Thymus (tissue), 11 donors: ENCODE data around the gene TMEM52B. TPM values are rescaled to one million over a fixed set of nuclear protein-coding genes. Genes with fewer than 3 reads are reported as not detected.

Experiments
- DNase-seq, 9 donors: peaks; one replicate each; pipeline ENCODE4 v3.0.0-alpha.2; 2013; ENCODE audit warnings: low spot score in 9 of 9, low read depth in 6 of 9, missing footprints in 1 of 9
- H3K27ac ChIP-seq, 2 donors: one replicate each; pipeline ENCODE4 v1.5.1; 2013; ENCODE audit warnings: control low read depth in 1 of 2, low read depth in 1 of 2, low read length in 1 of 2, mild to moderate bottlenecking in 1 of 2, moderate library complexity in 1 of 2
- H3K27me3 ChIP-seq, 2 donors: one replicate each; pipeline ENCODE4 v1.5.1; 2013; ENCODE audit warnings: low read length in 1 of 2; ENCODE audit not compliant: control insufficient read depth in 2 of 2, insufficient read depth in 1 of 2
- H3K36me3 ChIP-seq, 2 donors: one replicate each; pipeline ENCODE4 v1.5.1; 2013; ENCODE audit warnings: low read length in 1 of 2, mild to moderate bottlenecking in 1 of 2, moderate library complexity in 1 of 2; ENCODE audit not compliant: control insufficient read depth in 2 of 2, insufficient read depth in 2 of 2
- H3K4me1 ChIP-seq, 2 donors: one replicate each; pipeline ENCODE4 v1.5.1; 2013; ENCODE audit warnings: low read length in 2 of 2; ENCODE audit not compliant: control insufficient read depth in 2 of 2, insufficient read depth in 2 of 2
- H3K4me3 ChIP-seq, 2 donors: one replicate each; pipeline ENCODE4 v1.5.1; 2013; ENCODE audit warnings: low read length in 2 of 2, control low read depth in 1 of 2, mild to moderate bottlenecking in 1 of 2
- H3K9me3 ChIP-seq, 2 donors: one replicate each; pipeline ENCODE4 v1.5.1; 2013; ENCODE audit warnings: low read length in 1 of 2, mild to moderate bottlenecking in 1 of 2; ENCODE audit not compliant: control insufficient read depth in 2 of 2, insufficient read depth in 1 of 2
- WGBS: extraction: QIAGEN DNeasy Blood & Tissue Kit; methylation state at CpG from one replicate; pipeline ENCODE4 v1.1.7; 2013; 5-methylcytosine and 5-hydroxymethylcytosine counted together
- polyA plus RNA-seq: library from polyadenylated mRNA; stranded (reverse); fragments of 200-250 nt; gene quantifications from one replicate; pipeline ENCODE4 v1.2.3, GENCODE V29; 2013
- total RNA-seq: library from RNA; stranded (reverse); fragments of 120-200 nt; gene quantifications from one replicate; pipeline ENCODE4 v1.2.4, GENCODE V29; 2013
- donor health status: healthy.

Gene TMEM52B
- total and polyA plus RNA-seq, 2 donors = 0.14 TPM

GRCh38 chr12:10147714-10148403, 31.0 kb upstream of the TMEM52B start:
- H3K9me3 ChIP-seq = no peaks in the 10 kb centered on the region
- WGBS = 97% methylated on average over 5 of the region's 5 CpGs
- no peak overlapping the region for H3K27ac ChIP-seq
- H3K4me1 ChIP-seq = no peaks in the 10 kb centered on the region
- no peaks in the 10 kb centered on the region for H3K36me3 ChIP-seq
- no peak for DNase-seq
- H3K27me3 ChIP-seq = no peaks in the 10 kb centered on the region
- H3K4me3 ChIP-seq = no peak overlapping the region

- Histone ChIP-seq H3K36me3 (no peaks in the 10 kb centered on the region), H3K27ac (no peak overlapping the region), H3K27me3 (peaks cover 0 to 7% of the 10 kb centered on the region in 2 donors), H3K9me3 (peaks cover 0 to 6% of the 10 kb centered on the region in 2 donors), H3K4me3 (no peak overlapping the region), H3K4me1 (peaks cover 0 to 6% of the 10 kb centered on the region in 2 donors)
- 93% methylated on average over 2 of the region's 2 CpGs for WGBS
- no peak for DNase-seq
Observed at GRCh38 chr12:10151621-10152020, 27.2 kb upstream of the TMEM52B start.

GRCh38 chr12:10153271-10154144, 25.3 kb upstream of the TMEM52B start:
- peak in 8 of 9 donors; percentile 34 to 80 (median 56) for DNase-seq
- 3% methylated on average over 46 of the region's 46 CpGs for WGBS
- Histone ChIP-seq H3K27ac (peak overlapping the region; percentile 6 to 77), H3K36me3 (no peaks in the 10 kb centered on the region), H3K27me3 (peaks cover 0 to 7% of the 10 kb centered on the region in 2 donors), H3K9me3 (peaks cover 0 to 6% of the 10 kb centered on the region in 2 donors), H3K4me3 (peak overlapping the region; percentile 71 to 74), H3K4me1 (peaks cover 0 to 6% of the 10 kb centered on the region in 2 donors)

- WGBS = 61% methylated on average over 6 of the region's 6 CpGs
- H3K9me3 ChIP-seq = peaks cover 0 to 6% of the 10 kb centered on the region in 2 donors
- peaks cover 0 to 6% of the 10 kb centered on the region in 2 donors for H3K4me1 ChIP-seq
- H3K4me3 ChIP-seq = peak overlapping the region; percentile 71 to 74
- H3K36me3 ChIP-seq = no peaks in the 10 kb centered on the region
- H3K27me3 ChIP-seq = peaks cover 0 to 7% of the 10 kb centered on the region in 2 donors
- H3K27ac ChIP-seq = no peak overlapping the region
- DNase-seq = peak in 1 of 9 donors; percentile 4
Observed at GRCh38 chr12:10154145-10154496, 24.7 kb upstream of the TMEM52B start.

- Histone ChIP-seq H3K27ac (no peak overlapping the region), H3K4me3 (no peak overlapping the region), H3K36me3 (no peaks in the 10 kb centered on the region), H3K27me3 (peaks cover 0 to 7% of the 10 kb centered on the region in 2 donors), H3K4me1 (peaks cover 0 to 6% of the 10 kb centered on the region in 2 donors), H3K9me3 (peaks cover 0 to 6% of the 10 kb centered on the region in 2 donors)
- no peak for DNase-seq
- WGBS = 93% methylated on average over 3 of the region's 3 CpGs
Observed at GRCh38 chr12:10155966-10156365, 22.9 kb upstream of the TMEM52B start.

GRCh38 chr12:10158406-10158805, 20.4 kb upstream of the TMEM52B start:
- Histone ChIP-seq H3K9me3 (peaks cover 0 to 6% of the 10 kb centered on the region in 2 donors), H3K4me3 (no peak overlapping the region), H3K4me1 (peaks cover 0 to 6% of the 10 kb centered on the region in 2 donors), H3K27me3 (peaks cover 0 to 7% of the 10 kb centered on the region in 2 donors), H3K36me3 (no peaks in the 10 kb centered on the region), H3K27ac (no peak overlapping the region)
- WGBS = 96% methylated on average over 2 of the region's 2 CpGs
- no peak for DNase-seq

- H3K4me3 ChIP-seq = no peak overlapping the region
- H3K27me3 ChIP-seq = no peaks in the 10 kb centered on the region
- 69% methylated on average over 3 of the region's 3 CpGs for WGBS
- H3K36me3 ChIP-seq = no peaks in the 10 kb centered on the region
- H3K27ac ChIP-seq = no peak overlapping the region
- H3K4me1 ChIP-seq = no peaks in the 10 kb centered on the region
- DNase-seq = no peak
- no peaks in the 10 kb centered on the region for H3K9me3 ChIP-seq
Observed at GRCh38 chr12:10159280-10159679, 19.6 kb upstream of the TMEM52B start.

- 93% methylated on average over 7 of the region's 7 CpGs for WGBS
- no peak for DNase-seq
- Histone ChIP-seq H3K36me3 (no peaks in the 10 kb centered on the region), H3K4me3 (no peak overlapping the region), H3K9me3 (no peaks in the 10 kb centered on the region), H3K4me1 (no peaks in the 10 kb centered on the region), H3K27ac (no peak overlapping the region), H3K27me3 (no peaks in the 10 kb centered on the region)
Observed at GRCh38 chr12:10160617-10161385, 18.0 kb upstream of the TMEM52B start.
